ENCODE measurements around the gene SLC7A6.

The SLC7A6 gene

GRCh38 chr16:68242085-68242484 is 22.2 kb upstream of the SLC7A6 start:
- Mint-ChIP-seq H3K27me3 (no peaks in the 10 kb centered on the region), H3K36me3 (no peaks in the 10 kb centered on the region), H3K9me3 (no peaks in the 10 kb centered on the region), H3K27ac (no peak overlapping the region), H3K4me3 (no peak overlapping the region), H3K4me1 (peaks cover 28% of the 10 kb centered on the region)
- no peak for DNase-seq (ENCODE audit: low spot score in 2 of 2)
- ATAC-seq (ENCODE audit: low read depth), result no peak

DNA sequence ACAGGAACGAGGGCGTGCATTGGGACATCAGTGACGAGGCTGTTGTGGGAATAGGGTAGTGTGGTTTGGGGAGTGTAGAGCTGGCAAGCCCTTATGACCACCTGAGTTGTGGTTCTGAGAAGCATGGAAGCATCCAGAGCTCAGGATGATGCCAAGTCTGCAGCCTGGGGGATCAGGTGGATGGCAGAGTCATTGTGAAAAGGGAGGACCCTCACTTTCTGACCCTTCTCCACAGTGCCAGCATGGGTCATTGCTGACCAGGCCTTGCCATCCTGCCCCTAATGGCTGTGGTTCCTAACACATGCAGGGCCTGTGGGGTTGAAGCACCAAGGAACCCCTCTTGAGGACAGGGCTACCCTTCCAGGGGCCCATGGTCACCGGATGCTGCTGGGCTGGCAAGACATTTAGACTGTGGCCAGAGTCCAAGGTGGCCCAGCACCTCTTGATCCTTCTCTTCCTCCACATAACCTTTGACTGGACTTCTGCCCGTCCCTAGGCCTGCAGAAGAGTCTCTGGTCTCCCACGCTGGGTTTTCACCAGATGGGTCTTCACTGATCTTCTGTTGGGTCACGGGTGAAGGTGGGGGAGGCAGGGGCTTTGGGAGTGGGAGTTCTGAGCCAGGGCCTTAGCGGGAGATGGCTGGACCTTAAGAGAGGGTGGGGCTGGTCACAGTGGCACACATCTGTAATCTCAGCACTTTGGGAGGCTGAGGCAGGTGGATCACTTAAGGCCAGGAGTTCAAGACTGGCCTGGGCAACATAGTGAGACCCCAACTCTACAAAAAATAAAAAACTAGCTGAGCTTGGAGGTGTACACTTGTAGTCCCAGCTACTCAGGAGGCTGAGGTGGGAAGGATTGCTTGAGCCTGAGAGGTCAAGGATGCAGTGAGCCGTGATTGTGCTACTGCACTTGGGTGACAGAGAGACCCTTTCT is 21.1 kb upstream of the SLC7A6 start:
- Mint-ChIP-seq H3K27ac (no peak overlapping the region), H3K36me3 (no peaks in the 10 kb centered on the region), H3K4me3 (peak overlapping the region; percentile 99), H3K27me3 (no peaks in the 10 kb centered on the region), H3K4me1 (peaks cover 33% of the 10 kb centered on the region), H3K9me3 (no peaks in the 10 kb centered on the region)
- DNase-seq (ENCODE audit: low spot score in 2 of 2), result no peak
- ATAC-seq (ENCODE audit: low read depth), result no peak

- H3K27ac Mint-ChIP-seq, result peak overlapping the region; percentile 87
- no peak for DNase-seq (ENCODE audit: low spot score in 2 of 2)
- peaks cover 30% of the 10 kb centered on the region for H3K4me1 Mint-ChIP-seq
- H3K9me3 Mint-ChIP-seq, result no peaks in the 10 kb centered on the region
- H3K4me3 Mint-ChIP-seq, result peak overlapping the region; percentile 99
- H3K27me3 Mint-ChIP-seq, result no peaks in the 10 kb centered on the region
- ATAC-seq (ENCODE audit: low read depth), result no peak
- peaks cover 2% of the 10 kb centered on the region for H3K36me3 Mint-ChIP-seq
Observed at GRCh38 chr16:68244481-68244902, 19.8 kb upstream of the SLC7A6 start.

GRCh38 chr16:68244903-68245853 is 19.1 kb upstream of the SLC7A6 start, which contains the start of gene PLA2G15:
Gene PLA2G15 (plus strand): TSS chr16:68245373. CDS start chr16:68245427, 54 bp downstream.
- peak within 1 kb of the TSS; percentile 99 for H3K4me3 Mint-ChIP-seq
- H3K27ac Mint-ChIP-seq, result peak within 1 kb of the TSS; percentile 87

GRCh38 chr16:68246121-68246520 is 18.2 kb upstream of the SLC7A6 start:
- H3K27ac Mint-ChIP-seq, result no peak overlapping the region
- ATAC-seq (ENCODE audit: low read depth), result no peak

More at GRCh38 chr16:68244903-68245853, 19.1 kb upstream of the SLC7A6 start, which contains the start of gene PLA2G15:
- H3K9me3 Mint-ChIP-seq, result no peaks in the 10 kb centered on the region
- ATAC-seq (ENCODE audit: low read depth) (peak; percentile 97), DNase-seq (ENCODE audit: low spot score in 2 of 2) (peak; percentile 93 to 94)
- H3K4me1 Mint-ChIP-seq, result peaks cover 28% of the 10 kb centered on the region
- peaks cover 5% of the 10 kb centered on the region for H3K36me3 Mint-ChIP-seq
- no peaks in the 10 kb centered on the region for H3K27me3 Mint-ChIP-seq

DNA sequence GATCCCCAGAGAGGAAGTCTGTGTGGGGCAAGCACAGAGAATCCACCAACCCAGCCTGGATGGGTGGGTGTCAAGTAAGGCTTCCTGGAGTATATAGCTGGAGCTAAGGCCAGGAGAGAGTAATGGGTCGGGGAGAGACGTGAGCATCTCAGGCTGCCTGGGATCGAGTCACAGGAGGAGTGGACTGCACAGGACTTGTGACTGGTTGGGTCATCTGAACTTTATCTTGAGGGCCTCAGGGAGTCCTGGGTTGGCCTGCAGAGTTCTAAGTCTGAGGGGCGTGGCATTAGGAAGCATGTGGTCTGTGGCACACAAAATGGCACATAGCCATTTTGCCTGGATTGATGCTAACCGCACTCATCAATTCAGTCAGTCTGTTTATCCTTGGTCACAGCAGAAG is 17.7 kb upstream of the SLC7A6 start:
- no peaks in the 10 kb centered on the region for H3K9me3 Mint-ChIP-seq
- H3K4me3 Mint-ChIP-seq, result peak overlapping the region; percentile 99
- no peak overlapping the region for H3K27ac Mint-ChIP-seq
- ATAC-seq (ENCODE audit: low read depth) (no peak), DNase-seq (ENCODE audit: low spot score in 2 of 2) (no peak)
- H3K27me3 Mint-ChIP-seq, result no peaks in the 10 kb centered on the region
- H3K4me1 Mint-ChIP-seq, result peaks cover 28% of the 10 kb centered on the region
- peaks cover 8% of the 10 kb centered on the region for H3K36me3 Mint-ChIP-seq

More at GRCh38 chr16:68246121-68246520, 18.2 kb upstream of the SLC7A6 start:
- Mint-ChIP-seq H3K36me3 (peaks cover 8% of the 10 kb centered on the region), H3K27me3 (no peaks in the 10 kb centered on the region), H3K4me3 (peak overlapping the region; percentile 99), H3K4me1 (peaks cover 28% of the 10 kb centered on the region), H3K9me3 (no peaks in the 10 kb centered on the region)
- DNase-seq (ENCODE audit: low spot score in 2 of 2), result no peak

GRCh38 chr16:68247400-68247799 is 16.9 kb upstream of the SLC7A6 start:
- H3K36me3 Mint-ChIP-seq, result peaks cover 10% of the 10 kb centered on the region
- no peak for ATAC-seq (ENCODE audit: low read depth)
- peaks cover 31% of the 10 kb centered on the region for H3K4me1 Mint-ChIP-seq
- peak overlapping the region; percentile 15 for H3K4me3 Mint-ChIP-seq
- no peaks in the 10 kb centered on the region for H3K27me3 Mint-ChIP-seq
- DNase-seq (ENCODE audit: low spot score in 2 of 2), result no peak
- no peak overlapping the region for H3K27ac Mint-ChIP-seq
- no peaks in the 10 kb centered on the region for H3K9me3 Mint-ChIP-seq

DNA sequence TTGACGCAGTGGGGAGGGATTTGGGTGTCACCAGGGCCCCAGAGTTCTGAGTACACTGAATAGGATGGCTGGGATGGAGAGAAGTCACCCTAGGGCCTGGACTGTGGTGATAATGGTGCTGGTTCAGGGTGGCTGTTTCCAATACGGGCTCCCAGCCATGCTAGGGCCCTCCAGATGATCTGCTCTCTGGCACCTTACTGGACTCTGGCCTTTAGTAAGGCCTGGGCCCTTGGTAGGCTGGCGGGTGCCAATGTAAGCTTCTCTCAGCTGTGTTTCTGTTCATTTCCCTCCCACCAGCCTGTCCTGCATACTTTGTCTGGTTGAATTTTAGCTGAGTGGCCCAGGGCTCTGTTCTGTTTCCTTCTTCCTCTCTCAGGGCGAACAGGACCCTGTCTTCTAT is 16.4 kb upstream of the SLC7A6 start:
- H3K36me3 Mint-ChIP-seq, result peaks cover 10% of the 10 kb centered on the region
- no peaks in the 10 kb centered on the region for H3K27me3 Mint-ChIP-seq
- ATAC-seq (ENCODE audit: low read depth) (no peak), DNase-seq (ENCODE audit: low spot score in 2 of 2) (no peak)
- H3K27ac Mint-ChIP-seq, result no peak overlapping the region
- no peaks in the 10 kb centered on the region for H3K9me3 Mint-ChIP-seq
- no peak overlapping the region for H3K4me3 Mint-ChIP-seq
- H3K4me1 Mint-ChIP-seq, result peaks cover 31% of the 10 kb centered on the region

- H3K36me3 Mint-ChIP-seq, result peaks cover 12% of the 10 kb centered on the region
- DNase-seq (ENCODE audit: low spot score in 2 of 2) (no peak), ATAC-seq (ENCODE audit: low read depth) (no peak)
- H3K4me1 Mint-ChIP-seq, result peaks cover 27% of the 10 kb centered on the region
- no peak overlapping the region for H3K27ac Mint-ChIP-seq
- no peak overlapping the region for H3K4me3 Mint-ChIP-seq
- H3K9me3 Mint-ChIP-seq, result no peaks in the 10 kb centered on the region
- H3K27me3 Mint-ChIP-seq, result no peaks in the 10 kb centered on the region
Observed at GRCh38 chr16:68249371-68249770, 15.0 kb upstream of the SLC7A6 start.

GRCh38 chr16:68250951-68251350 is 13.4 kb upstream of the SLC7A6 start:
- ATAC-seq (ENCODE audit: low read depth) (no peak), DNase-seq (ENCODE audit: low spot score in 2 of 2) (no peak)
- Mint-ChIP-seq H3K27ac (no peak overlapping the region), H3K36me3 (peaks cover 12% of the 10 kb centered on the region), H3K4me1 (peaks cover 19% of the 10 kb centered on the region), H3K4me3 (no peak overlapping the region), H3K27me3 (no peaks in the 10 kb centered on the region), H3K9me3 (no peaks in the 10 kb centered on the region)

DNA sequence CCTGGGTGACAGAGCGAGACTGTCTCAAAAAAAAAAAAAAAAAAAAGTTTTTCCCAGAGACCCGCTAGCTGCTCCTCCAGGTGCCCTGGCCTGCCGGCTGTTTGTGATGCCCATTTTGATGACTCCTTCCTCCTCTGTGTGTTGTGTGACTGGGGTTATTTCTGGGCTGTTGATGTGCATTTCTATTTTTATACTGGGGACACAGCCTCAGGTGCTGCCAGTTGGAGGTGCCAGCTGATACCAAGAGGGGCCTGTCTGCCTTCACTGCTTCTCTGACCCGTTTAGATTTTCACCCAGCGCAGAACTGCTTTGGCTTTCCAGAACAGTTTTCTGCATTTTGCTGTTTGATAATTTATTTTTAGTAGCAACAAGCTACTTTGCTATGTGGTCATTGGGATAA is 12.5 kb upstream of the SLC7A6 start:
- ATAC-seq (ENCODE audit: low read depth), result peak; percentile 17
- H3K27ac Mint-ChIP-seq, result no peak overlapping the region

GRCh38 chr16:68252383-68252782 is 11.9 kb upstream of the SLC7A6 start:
- H3K9me3 Mint-ChIP-seq, result no peaks in the 10 kb centered on the region
- H3K4me1 Mint-ChIP-seq, result peaks cover 8% of the 10 kb centered on the region
- no peak for DNase-seq (ENCODE audit: low spot score in 2 of 2)
- peaks cover 12% of the 10 kb centered on the region for H3K36me3 Mint-ChIP-seq
- ATAC-seq (ENCODE audit: low read depth), result no peak
- no peak overlapping the region for H3K4me3 Mint-ChIP-seq
- H3K27ac Mint-ChIP-seq, result peak overlapping the region; percentile 8
- H3K27me3 Mint-ChIP-seq, result no peaks in the 10 kb centered on the region

More for the DNA sequence above, 12.5 kb upstream of the SLC7A6 start:
- DNase-seq (ENCODE audit: low spot score in 2 of 2), result no peak
- H3K36me3 Mint-ChIP-seq, result peaks cover 12% of the 10 kb centered on the region
- no peaks in the 10 kb centered on the region for H3K27me3 Mint-ChIP-seq
- H3K4me3 Mint-ChIP-seq, result no peak overlapping the region
- peaks cover 11% of the 10 kb centered on the region for H3K4me1 Mint-ChIP-seq
- H3K9me3 Mint-ChIP-seq, result no peaks in the 10 kb centered on the region

DNA sequence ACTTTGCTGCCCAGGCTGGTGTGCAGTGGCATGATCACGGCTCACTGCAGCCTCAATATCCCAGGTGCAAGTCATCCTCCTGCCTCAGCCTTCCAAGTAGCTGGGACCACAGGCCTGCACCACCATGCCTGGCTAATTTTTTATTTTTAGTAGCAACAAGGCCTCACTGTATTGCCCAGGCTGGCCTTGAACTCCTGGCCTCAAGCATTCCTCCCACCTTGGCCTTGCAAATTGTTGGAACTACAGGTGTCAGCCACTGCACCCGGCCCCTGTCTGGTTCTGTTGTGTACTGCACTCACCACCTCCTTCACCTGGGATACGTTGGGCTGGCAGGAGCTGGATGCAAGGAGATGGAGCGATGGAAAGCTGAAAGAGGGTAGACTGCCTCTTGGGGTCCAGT is 10.6 kb upstream of the SLC7A6 start:
- peaks cover 14% of the 10 kb centered on the region for H3K4me1 Mint-ChIP-seq

DNA sequence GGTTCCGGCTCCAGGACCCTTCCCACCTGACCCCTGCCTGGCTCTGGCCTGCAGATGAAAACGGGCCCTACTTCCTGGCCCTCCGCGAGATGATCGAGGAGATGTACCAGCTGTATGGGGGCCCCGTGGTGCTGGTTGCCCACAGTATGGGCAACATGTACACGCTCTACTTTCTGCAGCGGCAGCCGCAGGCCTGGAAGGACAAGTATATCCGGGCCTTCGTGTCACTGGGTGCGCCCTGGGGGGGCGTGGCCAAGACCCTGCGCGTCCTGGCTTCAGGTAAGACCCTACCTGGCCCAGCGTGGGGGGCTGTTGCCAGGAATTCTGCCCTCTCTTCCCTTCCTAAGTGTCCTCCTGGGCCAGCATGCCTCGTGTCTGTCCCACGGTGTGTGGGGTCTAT is 8.6 kb upstream of the SLC7A6 start:
- Mint-ChIP-seq H3K27ac (no peak overlapping the region), H3K4me3 (no peak overlapping the region), H3K4me1 (peaks cover 14% of the 10 kb centered on the region), H3K36me3 (peaks cover 10% of the 10 kb centered on the region), H3K27me3 (no peaks in the 10 kb centered on the region), H3K9me3 (no peaks in the 10 kb centered on the region)
- ATAC-seq (ENCODE audit: low read depth) (no peak), DNase-seq (ENCODE audit: low spot score in 2 of 2) (no peak)

More for the DNA sequence above, 10.6 kb upstream of the SLC7A6 start:
- DNase-seq (ENCODE audit: low spot score in 2 of 2) (no peak), ATAC-seq (ENCODE audit: low read depth) (no peak)
- Mint-ChIP-seq H3K27ac (no peak overlapping the region), H3K4me3 (no peak overlapping the region), H3K9me3 (no peaks in the 10 kb centered on the region), H3K27me3 (no peaks in the 10 kb centered on the region), H3K36me3 (peaks cover 14% of the 10 kb centered on the region)
